ENCODE data around the gene UBALD1. TPM values are rescaled to one million over a fixed set of nuclear protein-coding genes. Genes with fewer than 3 reads are reported as not detected.

Gene UBALD1
- total RNA-seq, 4 donors from 2014 or later = 5.9 to 17.0 (median 9.6) TPM

DNA sequence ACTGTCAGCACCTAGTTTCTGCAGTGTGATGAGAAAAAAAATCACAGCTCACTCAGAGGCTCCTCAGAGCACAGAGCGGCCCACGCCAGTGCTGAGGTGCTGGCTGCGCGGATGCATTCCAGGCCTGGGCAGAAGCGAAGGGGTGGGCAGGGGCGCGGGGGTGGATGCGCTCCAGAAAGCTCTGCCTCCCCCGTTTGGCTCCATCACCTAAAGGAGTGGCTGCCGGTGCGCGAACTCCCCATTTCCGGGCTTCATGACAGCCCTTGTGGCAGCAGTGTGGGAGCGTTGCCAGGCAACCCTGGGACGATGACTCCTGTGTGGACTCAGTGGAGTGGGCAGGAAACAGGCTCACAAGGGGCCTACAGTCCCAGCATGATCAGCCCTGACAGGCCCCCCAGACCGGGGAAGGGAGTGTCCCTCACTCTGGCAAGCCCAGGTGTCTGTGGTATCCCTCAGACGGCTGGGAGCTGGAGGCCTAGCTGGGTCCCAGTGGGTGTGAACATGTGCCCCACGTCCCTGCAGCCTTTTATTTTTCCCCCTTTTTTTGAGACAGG, 45.8 kb upstream of the UBALD1 start:
- no peaks in the 10 kb centered on the region for H3K27me3 ChIP-seq
- no peaks in the 10 kb centered on the region for H3K9me3 ChIP-seq
- no peak for DNase-seq
- no peak for TF ChIP-seq CTCF (IDR thresholded peaks at IDR 0.05)
- TF ChIP-seq POLR2A (IDR thresholded peaks at IDR 0.05) = no peak
- H3K4me3 ChIP-seq = no peak overlapping the region
- no peak overlapping the region for H3K27ac ChIP-seq
- intact Hi-C loops (cut with DNase I) = no loop called here
- WGBS, 2 donors = 20 to 50% methylated on average over 1 to 2 of the region's 18 CpGs
- peaks cover 14 to 43% (median 15%) of the 10 kb centered on the region in 3 donors for H3K4me1 ChIP-seq
- peaks cover 2 to 89% (median 16%) of the 10 kb centered on the region in 3 donors for H3K36me3 ChIP-seq

- H3K36me3 ChIP-seq = peaks cover 8 to 89% (median 21%) of the 10 kb centered on the region in 3 donors
- H3K4me3 ChIP-seq = no peak overlapping the region
- no peak for DNase-seq
- H3K27ac ChIP-seq = no peak overlapping the region
- no peaks in the 10 kb centered on the region for H3K9me3 ChIP-seq
- intact Hi-C loops (cut with DNase I) = no loop called here
- WGBS, 2 donors = 90 to 91% methylated on average over 6 to 7 of the region's 29 CpGs
- peaks cover 7 to 34% (median 9%) of the 10 kb centered on the region in 3 donors for H3K4me1 ChIP-seq
- TF ChIP-seq CTCF (IDR thresholded peaks at IDR 0.05) = no peak
- no peak for TF ChIP-seq POLR2A (IDR thresholded peaks at IDR 0.05)
- no peaks in the 10 kb centered on the region for H3K27me3 ChIP-seq
Measured at GRCh38 chr16:4659363-4660353, 45.0 kb upstream of the UBALD1 start.

GRCh38 chr16:4656695-4657686, 42.3 kb upstream of the UBALD1 start:
- Histone ChIP-seq H3K36me3 (peaks cover 16 to 95% (median 25%) of the 10 kb centered on the region in 3 donors), H3K4me3 (no peak overlapping the region), H3K27me3 (no peaks in the 10 kb centered on the region), H3K4me1 (peaks cover 0 to 24% (median 0%) of the 10 kb centered on the region in 3 donors), H3K9me3 (no peaks in the 10 kb centered on the region), H3K27ac (no peak overlapping the region)
- no peak for TF ChIP-seq POLR2A (IDR thresholded peaks at IDR 0.05)
- no peak for TF ChIP-seq CTCF (IDR thresholded peaks at IDR 0.05)
- 94 to 95% methylated on average over 11 to 14 of the region's 25 CpGs for WGBS, 2 donors
- intact Hi-C loops (cut with DNase I) = no loop called here
- DNase-seq = no peak

GRCh38 chr16:4656221-4656620, 41.5 kb upstream of the UBALD1 start:
- Histone ChIP-seq H3K27me3 (no peaks in the 10 kb centered on the region), H3K27ac (no peak overlapping the region), H3K9me3 (no peaks in the 10 kb centered on the region), H3K4me3 (no peak overlapping the region), H3K36me3 (peaks cover 24 to 97% (median 25%) of the 10 kb centered on the region in 3 donors), H3K4me1 (peaks cover 0 to 16% (median 0%) of the 10 kb centered on the region in 3 donors)
- no peak for DNase-seq
- 96 to 97% methylated on average over 11 to 12 of the region's 12 CpGs for WGBS, 2 donors
- intact Hi-C loops (cut with DNase I) = no loop called here
- no peak for TF ChIP-seq CTCF (IDR thresholded peaks at IDR 0.05)
- no peak for TF ChIP-seq POLR2A (IDR thresholded peaks at IDR 0.05)

Data from esophagus squamous epithelium (tissue), 5 donors.